NB4 (cell line): ENCODE measurements around the gene ADGRL4.

ENCODE experiments used
- MYC ChIP-seq: IDR thresholded peaks from 2 replicates; pipeline ENCODE4 v1.6.1; 2011; ENCODE audit warnings: low read depth, low read length
- TF ChIP-seq, protein P1 (sequence below): IDR thresholded peaks from one replicate; pipeline ENCODE4 v1.5.1; 2012; ENCODE audit warnings: low read depth, low read length

DNA sequence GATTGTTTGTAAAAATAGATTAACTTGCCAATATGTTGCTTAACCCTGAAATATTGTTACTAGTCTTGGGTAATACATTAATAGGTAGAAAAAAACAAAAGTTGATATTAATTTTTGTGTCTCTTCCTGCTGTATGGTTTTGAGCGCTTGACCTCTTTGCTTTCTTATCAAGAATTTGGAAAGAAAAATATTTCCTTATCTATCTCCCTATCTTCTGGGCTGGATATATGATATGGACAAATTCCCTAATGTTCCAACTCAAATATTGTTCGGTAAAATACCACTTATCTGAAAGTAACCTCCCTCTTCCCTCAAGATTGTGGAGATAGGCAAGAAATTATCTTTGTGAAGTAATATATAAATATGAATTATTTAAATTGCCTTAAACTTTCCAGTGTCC is 57.3 kb downstream of the ADGRL4 start:
- TF ChIP-seq, protein P1, sequence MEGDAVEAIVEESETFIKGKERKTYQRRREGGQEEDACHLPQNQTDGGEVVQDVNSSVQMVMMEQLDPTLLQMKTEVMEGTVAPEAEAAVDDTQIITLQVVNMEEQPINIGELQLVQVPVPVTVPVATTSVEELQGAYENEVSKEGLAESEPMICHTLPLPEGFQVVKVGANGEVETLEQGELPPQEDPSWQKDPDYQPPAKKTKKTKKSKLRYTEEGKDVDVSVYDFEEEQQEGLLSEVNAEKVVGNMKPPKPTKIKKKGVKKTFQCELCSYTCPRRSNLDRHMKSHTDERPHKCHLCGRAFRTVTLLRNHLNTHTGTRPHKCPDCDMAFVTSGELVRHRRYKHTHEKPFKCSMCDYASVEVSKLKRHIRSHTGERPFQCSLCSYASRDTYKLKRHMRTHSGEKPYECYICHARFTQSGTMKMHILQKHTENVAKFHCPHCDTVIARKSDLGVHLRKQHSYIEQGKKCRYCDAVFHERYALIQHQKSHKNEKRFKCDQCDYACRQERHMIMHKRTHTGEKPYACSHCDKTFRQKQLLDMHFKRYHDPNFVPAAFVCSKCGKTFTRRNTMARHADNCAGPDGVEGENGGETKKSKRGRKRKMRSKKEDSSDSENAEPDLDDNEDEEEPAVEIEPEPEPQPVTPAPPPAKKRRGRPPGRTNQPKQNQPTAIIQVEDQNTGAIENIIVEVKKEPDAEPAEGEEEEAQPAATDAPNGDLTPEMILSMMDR: no peak
- no peak for TF ChIP-seq MYC
